CD4-positive, alpha-beta T cell treated with Interferon gamma for 1 hour (primary cell): Measurements from ENCODE around the gene SNX3.
A peak's percentile ranks its signal among the peaks of the same experiment; 100 is the strongest.
"Not testable (repeated sequence)": the region's sequence is repeated elsewhere in the genome, so short reads cannot be mapped to it uniquely, and the experiment has no call there.

Experiments used
- DNase-seq: peaks from one replicate; pipeline ENCODE4 v3.0.0-alpha.2; 2020

The SNX3 gene

DNA sequence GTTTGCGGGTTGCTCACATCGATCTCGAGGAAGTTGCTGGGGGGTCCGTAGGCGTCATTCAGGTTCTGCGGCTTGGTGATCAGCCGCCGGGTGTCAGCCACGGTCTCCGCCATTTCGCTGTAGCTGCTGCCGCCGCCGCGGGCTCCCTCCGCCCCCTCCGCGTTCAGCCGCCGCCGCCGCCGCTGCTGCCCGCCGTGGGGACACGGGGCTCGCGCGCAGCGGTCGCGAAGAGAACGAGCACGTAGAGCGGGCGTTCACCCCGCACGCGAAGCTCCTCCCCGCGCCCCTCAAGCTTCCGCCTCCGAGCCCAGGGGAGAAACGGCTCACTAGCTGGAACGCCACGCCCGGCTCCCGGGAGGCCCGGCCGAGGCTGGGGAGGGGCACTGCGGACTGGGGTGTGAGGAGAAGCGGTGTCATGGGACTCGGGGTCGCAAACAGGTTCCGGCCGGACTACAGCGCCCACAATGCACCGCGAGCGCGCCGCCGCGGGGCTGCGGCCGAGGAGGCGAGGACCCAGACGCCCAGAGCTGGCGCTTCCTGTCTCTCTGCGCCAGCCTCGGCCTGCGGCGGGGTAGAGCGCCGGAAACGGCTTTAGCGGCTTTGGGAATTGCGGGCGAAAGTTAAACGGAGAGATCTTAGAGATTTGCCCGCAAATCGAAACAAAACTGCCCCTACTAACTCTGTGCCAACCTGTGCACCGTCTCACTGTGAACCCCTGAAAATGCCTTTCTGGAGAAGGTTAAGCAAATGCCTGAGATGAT lies at the start of gene SNX3:
SNX3 (minus strand) TSS at position 232 of the 761 bp plus-strand sequence; CDS start at position 113, 119 bp downstream.
- peak; percentile 95 for DNase-seq

DNA sequence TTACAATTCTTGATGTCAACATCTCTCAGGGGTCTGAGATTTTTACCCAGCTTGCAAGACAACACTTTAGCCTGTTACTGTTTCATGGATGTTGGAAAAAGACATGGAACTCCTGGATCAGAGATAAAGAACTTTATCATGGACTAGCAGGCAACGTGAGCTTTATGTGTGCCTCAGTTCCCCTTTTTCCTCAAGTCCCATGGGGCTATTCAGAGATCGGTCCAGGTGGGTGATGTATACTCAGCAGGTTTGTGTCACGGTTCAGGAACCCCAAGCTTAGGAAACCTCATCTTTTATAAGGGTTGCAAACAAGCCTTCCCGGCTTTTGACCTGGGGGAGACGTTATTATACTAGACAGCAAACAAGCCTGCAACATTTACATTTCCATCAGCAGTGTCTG lies 49.0 kb upstream of the SNX3 start:
- no peak for DNase-seq

DNA sequence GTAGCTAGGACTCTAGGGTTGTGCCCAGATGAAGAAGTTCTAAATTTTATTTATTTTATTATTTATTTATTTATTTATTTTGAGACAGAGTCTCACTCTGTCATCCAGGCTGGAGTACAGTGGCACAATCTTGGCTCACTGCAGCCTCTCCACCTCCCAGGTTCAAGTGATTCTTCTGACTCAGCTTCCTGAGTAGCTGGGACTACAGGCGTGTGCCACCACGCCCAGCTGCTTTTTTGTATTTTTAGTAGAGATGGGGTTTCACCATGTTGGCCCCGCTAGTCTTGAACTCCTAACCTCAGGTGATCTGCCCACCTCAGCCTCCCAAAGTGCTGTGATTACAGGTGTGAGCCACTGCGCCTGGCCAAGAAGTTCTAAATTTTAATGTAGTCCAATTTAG lies 47.8 kb upstream of the SNX3 start:
- not testable (repeated sequence) for DNase-seq

DNA sequence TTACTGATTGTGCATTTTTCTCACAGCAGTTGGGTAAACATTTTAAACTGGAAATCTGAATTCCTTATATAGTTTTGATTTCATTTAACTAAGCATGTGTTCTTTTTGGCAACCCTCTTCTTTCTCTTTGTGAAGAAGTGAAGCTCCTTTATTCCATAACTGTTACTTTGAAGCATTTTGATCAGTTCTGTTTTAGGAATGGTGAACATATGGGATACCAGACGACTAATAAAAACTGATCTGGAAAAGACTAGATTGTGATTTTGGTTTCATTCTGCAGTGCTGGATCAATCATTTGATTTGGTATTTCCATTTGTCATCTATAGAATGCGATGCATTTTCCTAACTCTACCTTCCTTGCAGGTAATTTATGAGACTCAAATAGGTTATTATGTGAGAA lies 43.8 kb upstream of the SNX3 start:
- DNase-seq, result no peak

DNA sequence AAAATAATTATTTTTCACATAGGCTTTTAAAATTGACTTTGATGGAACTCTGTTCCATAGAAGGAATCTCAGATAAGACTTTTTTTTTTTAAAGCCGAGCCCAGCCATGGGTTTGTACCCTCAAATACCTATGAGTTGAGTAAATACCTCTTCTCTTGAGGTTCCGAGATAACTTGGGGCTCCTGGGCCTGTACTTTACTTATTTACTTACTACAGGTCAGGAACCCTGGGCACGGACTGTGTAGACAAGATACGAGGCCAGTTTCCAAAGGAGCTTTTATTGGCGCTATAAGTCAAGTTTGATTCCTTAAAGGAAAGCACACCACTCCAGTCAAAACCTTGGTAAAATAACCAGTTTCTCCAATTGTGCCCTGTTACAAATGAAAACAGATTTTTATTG lies 41.5 kb upstream of the SNX3 start:
- DNase-seq, result no peak

DNA sequence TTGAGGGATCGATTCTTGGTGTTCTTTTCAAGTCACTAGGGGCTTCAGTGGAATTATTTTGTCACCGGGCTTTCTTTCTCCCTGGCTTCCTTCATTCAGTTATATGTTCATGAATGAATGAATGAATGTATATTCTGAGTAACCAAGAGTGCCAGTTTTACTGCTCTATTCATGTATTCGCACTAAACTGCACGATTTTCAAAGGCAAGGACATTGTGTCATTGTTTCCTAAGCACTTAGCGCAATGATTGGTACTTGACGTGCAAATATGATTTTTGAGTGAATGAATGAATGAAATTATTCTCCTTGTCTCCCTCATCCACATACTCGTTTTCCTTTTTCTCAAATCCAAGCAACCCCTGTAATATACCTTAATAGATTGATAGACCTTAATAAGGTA lies 34.8 kb upstream of the SNX3 start:
- DNase-seq, result no peak

DNA sequence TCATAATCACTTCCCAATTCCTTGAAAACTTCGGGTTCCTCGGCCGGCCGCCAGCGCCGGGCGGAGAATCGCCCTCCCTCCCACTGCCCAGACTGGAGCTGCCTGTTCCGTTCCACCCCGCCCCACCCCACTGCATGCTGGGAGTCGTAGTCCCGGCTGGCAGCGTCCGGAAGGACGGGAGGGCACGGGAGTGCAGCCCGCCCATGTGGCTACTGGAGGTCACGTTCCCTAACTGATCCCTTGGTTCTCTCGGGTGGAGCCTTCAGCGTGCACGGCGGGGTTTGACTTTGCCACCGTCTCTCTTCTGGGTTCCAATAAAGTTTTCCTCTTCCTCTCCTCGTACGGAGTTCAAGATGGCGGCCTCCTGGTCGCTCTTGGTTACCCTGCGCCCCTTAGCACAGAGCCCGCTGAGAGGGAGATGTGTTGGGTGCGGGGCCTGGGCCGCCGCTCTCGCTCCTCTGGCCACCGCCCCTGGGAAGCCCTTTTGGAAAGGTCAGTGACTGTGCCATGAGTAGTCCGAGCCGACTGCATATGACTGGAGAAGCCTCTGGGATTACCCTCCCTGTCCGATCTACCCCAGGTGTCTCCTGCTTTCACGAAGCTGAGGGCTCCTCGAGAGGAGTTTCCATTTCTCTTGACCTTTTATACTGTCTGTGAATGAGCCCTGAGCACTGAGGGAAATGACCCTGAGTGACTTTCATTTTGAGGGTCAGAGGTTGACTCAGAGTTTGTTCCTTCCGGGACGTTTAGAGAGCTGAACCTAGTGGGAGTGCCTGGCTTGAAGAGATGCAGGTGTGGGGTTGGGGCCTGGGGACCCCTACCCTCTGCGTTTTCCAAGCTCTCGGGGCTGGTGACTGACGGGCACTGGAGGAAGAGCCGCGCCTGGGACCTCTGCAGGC lies 34.1 kb upstream of the SNX3 start, which contains the start of gene AFG1L:
AFG1L (plus strand) TSS at position 328 of the 899 bp plus-strand sequence; CDS start at position 354, 26 bp downstream.
- DNase-seq, result peak; percentile 83

DNA sequence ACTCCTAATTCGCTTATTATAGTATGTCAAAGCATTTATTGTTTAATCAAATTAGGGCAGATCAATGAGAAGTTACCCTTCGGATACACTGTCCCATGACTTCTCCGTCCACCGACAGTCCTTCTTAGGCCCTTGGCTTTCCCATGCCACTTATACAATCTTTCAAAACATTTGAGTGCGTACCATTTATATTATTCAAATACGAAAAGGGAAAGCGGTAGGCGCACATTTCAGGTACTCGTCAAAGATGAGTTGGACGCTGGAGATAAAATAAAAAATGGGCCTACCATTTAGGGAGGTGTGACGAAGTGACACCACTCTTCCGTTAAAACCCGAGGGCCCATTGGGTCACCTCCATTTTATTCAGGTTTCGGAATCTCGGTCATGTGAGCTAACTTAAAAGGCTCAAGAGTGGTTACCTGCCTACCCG lies 33.5 kb upstream of the SNX3 start:
- DNase-seq, result no peak

DNA sequence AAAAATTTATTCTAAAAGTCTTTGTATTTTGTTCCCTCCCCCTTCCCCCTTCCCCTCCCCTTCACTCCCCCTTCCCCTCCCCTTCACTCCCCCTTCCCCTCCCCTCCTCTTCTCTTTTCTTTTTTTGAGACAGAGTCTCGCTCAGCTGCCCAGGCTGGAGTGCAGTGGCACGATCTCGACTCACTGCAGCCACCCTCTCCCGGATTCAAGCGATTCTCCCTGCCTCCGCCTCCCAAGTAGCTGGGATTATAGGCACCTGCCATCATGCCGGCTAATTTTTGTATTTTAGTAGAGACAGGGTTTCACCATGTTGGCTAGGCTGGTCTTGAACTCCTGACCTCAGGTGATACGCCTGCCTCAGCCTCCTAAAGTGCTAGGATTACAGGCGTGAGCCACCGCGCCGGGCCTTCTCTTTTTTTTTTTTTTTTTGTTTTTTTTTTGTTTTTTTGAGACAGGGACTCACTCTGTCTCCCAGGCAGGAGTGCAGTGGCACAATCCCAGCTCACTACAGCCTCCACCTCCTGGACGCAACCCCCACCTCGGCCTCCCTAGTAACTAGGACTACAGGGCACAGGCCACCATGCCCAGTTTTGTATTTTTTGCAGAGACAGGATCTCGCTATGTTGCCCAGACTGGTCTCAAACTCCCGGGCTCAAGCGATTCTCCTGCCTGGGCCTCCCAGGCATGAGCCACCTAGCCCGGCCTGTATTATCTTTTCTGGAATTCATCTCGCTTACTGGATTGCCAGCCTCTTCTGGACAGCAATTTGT lies 32.9 kb upstream of the SNX3 start:
- DNase-seq, result no peak

DNA sequence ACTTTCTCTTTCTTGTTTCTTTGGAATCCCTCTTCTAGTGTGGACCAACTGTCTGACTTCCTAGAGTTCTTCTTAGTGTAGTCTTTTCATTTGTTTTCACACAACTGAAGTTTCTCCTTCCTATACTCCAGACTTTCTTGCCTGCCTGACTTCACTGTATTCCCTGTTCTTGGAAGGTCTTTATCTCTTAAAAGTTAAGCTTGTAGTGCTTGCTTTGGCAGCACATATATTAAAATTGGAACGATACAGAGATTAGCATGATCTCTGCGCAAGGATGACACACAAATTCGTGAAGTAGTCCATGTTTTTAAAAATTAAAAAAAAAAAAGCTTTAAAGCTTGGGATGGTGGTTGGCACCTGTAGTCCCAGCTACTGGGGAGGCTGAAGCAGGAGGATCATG lies 31.7 kb upstream of the SNX3 start:
- not testable (repeated sequence) for DNase-seq

DNA sequence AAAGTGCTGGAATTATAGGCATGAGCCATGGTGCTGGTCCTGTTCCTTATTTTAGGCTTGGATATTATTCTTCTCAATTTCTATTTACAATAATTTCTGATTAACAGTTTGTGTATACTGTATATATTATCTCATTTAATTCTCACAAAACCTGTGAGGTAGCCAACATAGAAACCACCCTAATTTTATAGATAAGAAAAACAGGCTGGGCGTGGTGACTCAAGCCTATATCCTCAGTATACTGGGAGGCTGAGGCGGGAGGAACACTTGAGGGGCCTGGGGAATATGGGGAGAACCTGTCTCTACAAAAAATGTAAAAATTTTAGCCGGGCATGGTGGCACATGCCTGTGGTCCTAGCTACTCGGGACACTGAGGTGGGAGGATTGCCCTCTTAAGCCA lies 30.3 kb upstream of the SNX3 start:
- no peak for DNase-seq

DNA sequence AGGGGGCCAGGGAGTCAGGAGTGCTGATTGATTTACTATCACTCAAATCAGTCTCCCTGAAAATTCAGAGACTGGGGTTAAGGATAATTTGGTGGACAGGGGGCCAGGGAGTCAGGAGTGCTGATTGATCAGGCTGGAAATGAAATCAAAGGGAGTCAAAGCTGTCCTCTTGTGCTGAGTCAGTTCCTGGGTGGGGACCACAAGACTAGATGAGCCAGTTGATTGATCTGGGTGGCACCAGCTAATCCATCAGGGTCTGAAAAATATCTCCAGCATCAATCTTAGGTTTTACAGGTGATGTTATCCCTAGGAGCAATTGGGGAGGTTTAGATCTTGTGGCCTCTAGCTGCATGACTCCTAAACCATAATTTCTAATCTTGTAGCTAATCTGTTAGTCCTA lies 27.9 kb upstream of the SNX3 start:
- no peak for DNase-seq

DNA sequence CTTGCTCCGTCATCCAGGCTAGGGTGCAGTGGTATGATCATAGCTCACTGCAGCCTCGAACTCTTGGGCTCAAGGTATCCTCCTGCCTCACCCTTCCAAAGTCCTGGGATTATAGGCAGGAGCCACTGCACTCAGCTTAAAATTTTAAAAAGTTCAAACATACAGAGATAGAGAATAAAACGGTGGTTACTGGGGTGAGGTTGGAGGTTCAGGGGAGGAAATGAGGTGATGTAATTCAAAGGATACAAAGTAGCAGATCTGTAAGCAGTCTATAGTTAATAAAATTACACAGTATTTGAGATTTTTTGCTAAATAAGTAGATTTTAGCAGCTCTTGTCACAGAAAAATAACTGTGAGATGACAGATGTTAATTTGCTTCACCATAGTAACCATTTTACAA lies 26.5 kb upstream of the SNX3 start:
- DNase-seq, result no peak

DNA sequence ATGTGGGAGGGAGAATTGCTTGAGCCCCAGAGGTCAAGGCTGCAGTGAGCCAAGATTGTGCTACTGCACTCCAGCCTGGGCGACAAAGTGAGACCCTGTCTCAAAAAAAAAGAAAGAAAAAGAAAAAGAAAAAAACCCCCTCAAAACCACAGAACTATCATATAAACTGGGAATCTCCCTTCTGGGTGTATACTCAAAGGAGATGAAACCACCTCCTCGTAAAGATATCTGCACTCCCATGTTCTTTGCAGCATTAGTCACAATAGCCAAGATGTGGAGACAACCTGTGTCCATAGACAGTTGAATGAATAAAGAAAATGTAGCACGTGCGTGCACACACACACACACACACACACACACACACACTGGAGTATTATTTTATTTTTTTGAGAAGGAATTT lies 25.5 kb upstream of the SNX3 start:
- DNase-seq, result no peak

DNA sequence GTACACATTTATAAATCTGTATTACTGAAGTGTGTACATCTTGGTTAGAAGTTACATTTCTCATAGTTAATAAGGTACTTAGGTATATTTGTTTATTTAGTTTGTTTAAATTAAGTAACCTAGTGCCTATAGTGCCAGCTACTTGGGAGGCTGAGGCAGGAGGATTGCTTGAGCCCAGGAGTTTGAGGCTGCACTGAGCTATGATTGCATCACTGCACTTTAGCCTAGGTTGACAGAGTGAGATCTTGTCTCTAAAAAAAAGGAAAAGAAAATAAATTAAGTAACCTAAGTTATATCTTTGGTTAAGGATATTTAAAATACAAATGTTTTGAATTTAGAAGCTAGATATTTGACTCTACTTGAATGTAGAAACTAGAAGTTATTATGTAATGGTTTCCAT lies 24.5 kb upstream of the SNX3 start:
- DNase-seq, result no peak

DNA sequence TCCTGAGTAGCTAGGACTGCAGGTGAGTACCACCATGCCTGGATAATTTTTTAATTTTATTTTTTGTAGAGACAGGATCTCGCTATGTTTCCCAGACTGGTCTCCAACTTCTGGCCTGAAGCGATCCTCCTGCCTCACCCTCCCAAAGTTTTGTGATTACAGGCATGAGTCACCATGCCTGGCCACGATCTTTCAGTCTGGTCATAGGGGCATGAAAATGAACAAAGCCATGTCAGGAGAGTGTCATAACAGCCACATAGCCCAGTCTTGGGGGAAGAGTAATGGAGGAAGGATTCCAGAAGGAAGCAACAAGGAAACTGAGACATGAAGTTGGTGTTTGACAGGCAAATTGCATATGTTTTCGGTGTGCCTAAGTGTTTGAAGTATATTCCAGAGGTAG lies 17.0 kb upstream of the SNX3 start:
- DNase-seq, result no peak

DNA sequence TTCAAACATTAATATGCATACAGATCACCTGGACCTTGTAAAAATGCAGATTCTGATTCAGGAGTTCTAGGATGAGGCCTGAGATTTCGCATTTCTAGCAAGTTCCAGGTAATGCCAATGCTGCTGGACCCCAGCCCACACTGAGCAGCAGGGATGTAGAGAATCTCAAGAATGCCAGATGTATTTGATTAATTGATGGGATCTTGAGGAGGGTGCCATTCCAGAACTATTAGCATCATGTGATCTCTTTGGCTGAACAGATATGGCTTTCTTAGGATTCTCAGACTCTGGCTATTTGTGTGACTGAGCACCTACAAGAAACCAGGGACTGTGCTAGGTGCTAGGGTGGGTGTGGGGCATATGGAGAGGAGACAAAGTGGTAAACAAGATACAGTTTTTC lies 16.5 kb upstream of the SNX3 start:
- DNase-seq, result no peak

DNA sequence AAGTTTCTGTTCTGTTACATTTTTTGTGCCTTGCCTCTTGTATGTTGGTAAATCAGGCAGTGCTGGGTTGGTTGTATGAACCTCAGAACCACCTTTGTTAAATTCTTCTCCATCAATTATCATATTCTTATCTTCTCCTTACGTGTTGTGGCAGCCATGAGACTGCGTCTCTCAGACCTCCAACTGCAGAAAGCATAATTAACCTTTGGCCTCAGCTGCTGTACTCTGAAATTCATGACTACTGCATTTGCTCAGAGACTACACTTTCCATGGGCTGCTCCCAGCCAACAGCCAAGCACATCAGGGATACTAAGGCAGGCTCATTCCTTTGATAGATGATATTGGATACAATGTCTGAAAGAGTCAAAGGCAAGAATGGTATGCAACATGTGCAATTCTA lies 15.1 kb upstream of the SNX3 start:
- no peak for DNase-seq

DNA sequence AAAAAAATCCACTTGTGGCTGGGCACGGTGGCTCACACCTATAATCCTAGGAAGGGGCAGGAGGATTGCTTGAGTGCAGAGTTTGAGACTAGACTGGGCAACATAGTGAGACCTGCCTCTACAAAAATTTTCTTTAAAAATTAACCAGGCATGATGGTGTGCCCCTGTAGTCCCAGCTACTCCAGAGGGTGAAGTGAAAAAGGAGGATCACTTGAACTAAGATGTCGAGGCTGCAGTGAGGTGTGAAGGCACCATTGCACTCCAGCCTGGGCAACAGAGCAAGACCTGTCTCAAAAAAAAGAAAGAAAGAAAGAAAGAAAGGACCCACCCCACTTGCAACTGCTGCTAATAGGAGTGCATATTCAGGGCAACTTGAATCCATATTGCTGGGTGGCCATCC lies 13.7 kb upstream of the SNX3 start:
- DNase-seq, result no peak

DNA sequence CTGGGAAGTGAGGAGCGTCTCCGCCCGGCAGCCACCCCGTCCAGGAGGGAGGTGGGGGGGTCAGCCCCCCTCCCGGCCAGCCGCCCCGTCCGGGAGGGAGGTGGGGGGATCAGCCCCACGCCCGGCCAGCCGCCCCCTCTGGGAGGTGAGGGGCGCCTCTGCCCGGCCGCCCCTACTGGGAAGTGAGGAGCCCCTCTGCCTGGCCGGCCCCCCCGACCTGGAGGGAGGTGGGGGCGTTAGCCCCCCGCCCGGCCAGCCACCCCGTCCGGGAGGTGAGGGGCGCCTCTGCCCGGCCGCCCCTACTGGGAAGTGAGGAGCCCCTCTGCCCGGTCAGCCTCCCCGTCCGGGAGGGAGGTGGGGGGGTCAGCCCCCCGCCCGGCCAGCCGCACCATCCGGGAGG lies 9.1 kb upstream of the SNX3 start:
- DNase-seq, result not testable (repeated sequence)

DNA sequence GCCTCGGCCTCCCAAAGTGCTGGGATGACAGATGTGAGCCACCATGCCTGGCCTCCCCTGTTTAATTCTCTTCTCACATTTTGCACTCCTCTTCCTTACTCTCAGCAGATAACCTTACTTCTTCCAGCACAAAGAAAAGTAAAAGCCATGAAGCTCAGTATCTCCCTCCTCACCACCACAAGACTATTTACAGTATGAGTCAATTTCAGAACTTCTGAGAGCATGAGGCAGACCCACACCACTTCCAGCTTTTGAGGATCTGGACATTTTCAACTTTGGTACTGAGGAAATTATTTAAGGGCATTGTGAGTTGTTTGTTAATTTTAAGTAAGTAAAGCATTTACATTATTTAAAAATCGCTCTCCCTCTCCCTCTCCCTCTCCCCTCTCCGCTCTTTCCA lies 8.0 kb upstream of the SNX3 start:
- no peak for DNase-seq

DNA sequence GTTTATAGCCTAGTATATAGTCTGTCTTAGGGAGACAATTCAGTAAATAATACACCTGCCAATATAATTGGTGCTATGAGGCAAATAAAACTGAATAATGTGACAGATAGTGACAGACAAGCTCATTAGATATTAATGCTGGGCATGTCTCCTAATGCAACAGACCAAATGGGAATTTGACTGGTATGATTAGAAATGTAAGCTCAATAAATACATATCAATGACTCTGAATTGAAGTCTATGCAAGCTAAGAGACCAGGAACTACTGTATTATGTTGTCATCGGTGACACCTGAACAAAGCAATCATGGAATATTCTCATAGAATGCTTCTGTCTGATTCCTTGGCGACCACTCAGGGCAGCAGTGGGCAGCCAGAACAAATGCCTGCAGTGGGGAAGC lies 2.5 kb upstream of the SNX3 start:
- no peak for DNase-seq

DNA sequence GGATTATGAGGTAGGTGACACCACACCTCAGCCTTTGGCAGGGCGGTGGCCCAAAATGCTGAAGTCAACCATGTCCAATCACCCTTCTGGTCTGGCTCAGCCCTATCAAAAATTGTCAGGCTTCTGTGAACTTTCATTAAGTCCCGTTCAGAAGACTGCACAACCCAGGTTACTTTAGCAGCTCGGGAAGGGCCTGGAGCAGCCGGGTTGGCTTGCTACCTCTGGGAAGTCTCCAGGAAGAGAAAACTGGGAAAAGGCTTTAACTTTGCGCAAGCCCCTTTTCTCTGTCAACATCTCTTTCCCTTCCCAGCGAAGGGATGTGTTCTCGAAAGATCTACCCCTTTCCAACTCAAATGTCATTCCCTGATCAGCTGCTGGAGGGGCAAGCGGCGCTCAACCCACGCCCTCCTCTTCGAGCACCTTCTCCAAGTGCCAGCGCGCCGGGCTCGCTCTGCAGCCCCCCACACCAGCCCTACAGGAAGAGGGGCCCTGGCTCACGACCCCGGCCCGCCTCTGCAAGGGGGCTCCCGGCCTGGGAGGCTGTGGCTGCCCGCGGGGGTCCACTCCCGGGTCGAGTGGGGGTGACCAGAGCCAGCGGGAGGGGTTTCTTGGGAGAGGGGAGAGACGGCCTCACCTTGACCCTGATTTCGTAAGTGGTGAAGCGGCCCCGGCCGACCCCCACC lies 573 bp downstream of the SNX3 start:
- DNase-seq, result peak; percentile 42
